Calu3 (cell line): ENCODE data around the gene FNDC7. TPM values are rescaled to one million over a fixed set of nuclear protein-coding genes. Genes with fewer than 3 reads are reported as not detected.
A peak's percentile ranks its signal among the peaks of the same experiment; 100 is the strongest.
"Not testable (repeated sequence)": the region's sequence is repeated elsewhere in the genome, so short reads cannot be mapped to it uniquely, and the experiment has no call there.

Experiments
- BruUV-seq: library from RNA; stranded (reverse); fragments of 400-500 nt; replicated peaks from 2 replicates; lab custom pipeline; 2021; lab: Mats Ljungman, UMichigan
- CTCF ChIA-PET: fragments of 300-600 bp; sonication (Branson Sonifier 250); formaldehyde crosslinking; loops from one replicate; lab custom pipeline; 2022; ENCODE audit warnings: antibody characterized with exemption; lab: Charles Lee
- DNase-seq: peaks from one replicate; pipeline ENCODE4 v3.0.0; 2022
- H3K27ac Mint-ChIP-seq: one replicate; pipeline ENCODE4 v1.8.0; 2022; ENCODE audit warnings: mixed read lengths; ENCODE audit not compliant: unreplicated experiment
- H3K27me3 Mint-ChIP-seq: one replicate; pipeline ENCODE4 v1.8.0; 2022; ENCODE audit warnings: mixed read lengths; ENCODE audit not compliant: unreplicated experiment
- H3K36me3 Mint-ChIP-seq: one replicate; pipeline ENCODE4 v1.8.0; 2022; ENCODE audit warnings: mild to moderate bottlenecking, moderate library complexity, mixed read lengths; ENCODE audit not compliant: insufficient read depth, unreplicated experiment
- H3K4me1 Mint-ChIP-seq: one replicate; pipeline ENCODE4 v1.8.0; 2022; ENCODE audit warnings: mild to moderate bottlenecking, low read depth, mixed read lengths; ENCODE audit not compliant: unreplicated experiment
- H3K4me3 Mint-ChIP-seq: one replicate; pipeline ENCODE4 v1.8.0; 2022; ENCODE audit warnings: mild to moderate bottlenecking, low read depth, moderate library complexity, mixed read lengths; ENCODE audit not compliant: unreplicated experiment
- H3K9me3 Mint-ChIP-seq: one replicate; pipeline ENCODE4 v1.8.0; 2022; ENCODE audit warnings: low read depth, mixed read lengths; ENCODE audit not compliant: unreplicated experiment
- CTCF ChIP-seq: fragments of 200-600 bp; IDR thresholded peaks from one replicate; pipeline ENCODE4 v1.8.0; 2022; ENCODE audit warnings: antibody characterized with exemption; ENCODE audit not compliant: unreplicated experiment
- intact Hi-C: fragments of 100-400 bp; cut with micrococcal nuclease; formaldehyde crosslinking; loops from one replicate; pipeline ENCODE4 v1.10.0; 2022; ENCODE audit not compliant: unreplicated experiment
- total RNA-seq: library from RNA; stranded (reverse); gene quantifications from 2 replicates; pipeline ENCODE4 v1.2.3, GENCODE V29; 2022

The FNDC7 gene
- total RNA-seq, 1 experiment from 2014 or later, result not detected

DNA sequence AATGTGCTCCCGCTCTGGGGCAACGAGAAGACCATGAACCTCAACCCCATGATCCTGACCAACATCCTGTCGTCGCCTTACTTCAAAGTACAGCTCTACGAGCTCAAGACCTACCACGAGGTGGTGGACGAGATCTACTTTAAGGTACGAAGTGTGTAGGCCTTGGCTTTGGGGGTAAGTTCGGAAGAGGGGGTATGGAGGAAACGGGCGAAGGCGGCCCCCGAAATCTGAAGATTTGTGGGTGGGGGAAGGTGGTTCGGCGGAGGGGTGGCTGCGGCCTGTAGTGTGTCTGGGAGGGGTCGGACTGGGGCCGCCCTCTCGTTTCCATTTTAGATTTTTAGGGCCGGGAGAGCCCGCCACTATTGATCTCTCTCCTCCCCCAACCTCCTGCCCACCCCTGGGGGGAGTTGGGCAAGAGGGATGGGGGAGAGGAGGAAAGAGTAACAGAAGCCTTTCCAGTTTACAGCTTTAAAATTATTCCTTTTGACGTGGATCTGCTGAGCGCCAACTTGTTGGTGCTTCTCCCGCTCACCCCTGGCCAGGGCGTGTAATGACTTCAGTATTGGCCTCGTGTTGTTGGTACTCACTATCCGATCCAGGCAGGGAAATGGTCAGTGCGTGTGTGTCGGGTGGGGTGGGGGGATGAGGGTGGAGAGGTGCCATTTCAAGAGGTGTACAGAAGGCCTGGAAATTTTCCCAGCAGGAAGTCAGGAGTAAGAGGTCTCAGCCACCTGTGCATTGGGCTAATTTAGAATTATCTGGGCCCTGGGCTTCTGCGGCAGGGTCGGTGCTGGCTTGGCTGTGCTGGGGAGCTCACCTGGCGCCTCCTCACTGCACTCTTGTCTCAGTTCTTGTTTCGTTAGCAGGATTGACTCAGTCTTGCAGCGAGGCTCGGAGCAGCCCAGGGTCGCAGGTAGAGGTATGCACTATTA is 19.7 kb upstream of the FNDC7 start:
- no peak for TF ChIP-seq CTCF
- Mint-ChIP-seq H3K27ac (peak overlapping the region; percentile 76), H3K4me1 (peaks cover 16% of the 10 kb centered on the region), H3K36me3 (peaks cover 54% of the 10 kb centered on the region), H3K9me3 (no peaks in the 10 kb centered on the region), H3K4me3 (peak overlapping the region; percentile 92), H3K27me3 (no peaks in the 10 kb centered on the region)
- intact Hi-C loops, result loop anchor here (2.0 to 10.0 kb wide), 2 partner anchors 54 to 202 kb away; partner anchors contain the start of gene STXBP3
- peak; percentile 36 for DNase-seq
- CTCF ChIA-PET, result interaction anchor here (0.7 to 1.8 kb wide), 4 partner anchors 12 to 665 kb away, joined by 3 to 6 read pairs (median 4); partner anchors contain the start of gene HENMT1
- BruUV-seq, result no TSS peak

DNA sequence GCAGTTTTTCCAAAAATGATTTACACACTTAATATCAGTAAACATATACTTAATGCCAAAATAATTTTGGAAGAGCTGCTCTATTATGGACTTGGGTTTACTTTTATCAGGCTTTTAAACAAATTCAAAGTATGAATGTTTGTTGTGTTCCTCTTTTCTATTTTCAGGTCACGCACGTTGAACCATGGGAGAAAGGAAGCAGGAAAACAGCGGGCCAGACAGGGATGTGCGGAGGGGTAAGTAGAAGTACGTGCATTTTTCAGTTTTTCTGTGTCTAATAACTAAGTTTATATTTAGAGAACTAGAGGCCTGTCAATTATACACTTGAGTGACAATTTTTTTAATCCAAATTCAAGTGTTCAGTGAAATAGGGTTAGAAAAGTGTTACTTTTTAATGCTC is 17.2 kb upstream of the FNDC7 start:
- Mint-ChIP-seq H3K9me3 (no peaks in the 10 kb centered on the region), H3K4me3 (no peak overlapping the region), H3K27me3 (no peaks in the 10 kb centered on the region), H3K27ac (no peak overlapping the region), H3K36me3 (peaks cover 72% of the 10 kb centered on the region), H3K4me1 (peaks cover 19% of the 10 kb centered on the region)
- BruUV-seq, result no TSS peak
- no peak for DNase-seq
- CTCF ChIA-PET, result no interaction called here
- intact Hi-C loops, result loop anchor here (10.0 kb wide), 1 partner anchor 199 kb away; no protein-coding TSS in a partner anchor
- TF ChIP-seq CTCF, result no peak

- TF ChIP-seq CTCF, result no peak
- DNase-seq, result no peak
- intact Hi-C loops, result loop anchor here (10.0 kb wide), 1 partner anchor 195 kb away; no protein-coding TSS in a partner anchor
- no peak overlapping the region for H3K27ac Mint-ChIP-seq
- no peaks in the 10 kb centered on the region for H3K27me3 Mint-ChIP-seq
- BruUV-seq, result TSS peak; percentile 12
- H3K4me1 Mint-ChIP-seq, result peaks cover 7% of the 10 kb centered on the region
- CTCF ChIA-PET, result no interaction called here
- peaks cover 53% of the 10 kb centered on the region for H3K36me3 Mint-ChIP-seq
- H3K9me3 Mint-ChIP-seq, result no peaks in the 10 kb centered on the region
- no peak overlapping the region for H3K4me3 Mint-ChIP-seq
Observed at GRCh38 chr1:108699375-108700332, 13.1 kb upstream of the FNDC7 start.

GRCh38 chr1:108701176-108701849 is 11.4 kb upstream of the FNDC7 start:
- H3K27me3 Mint-ChIP-seq, result no peaks in the 10 kb centered on the region
- BruUV-seq, result no TSS peak
- H3K4me1 Mint-ChIP-seq, result peaks cover 7% of the 10 kb centered on the region

DNA sequence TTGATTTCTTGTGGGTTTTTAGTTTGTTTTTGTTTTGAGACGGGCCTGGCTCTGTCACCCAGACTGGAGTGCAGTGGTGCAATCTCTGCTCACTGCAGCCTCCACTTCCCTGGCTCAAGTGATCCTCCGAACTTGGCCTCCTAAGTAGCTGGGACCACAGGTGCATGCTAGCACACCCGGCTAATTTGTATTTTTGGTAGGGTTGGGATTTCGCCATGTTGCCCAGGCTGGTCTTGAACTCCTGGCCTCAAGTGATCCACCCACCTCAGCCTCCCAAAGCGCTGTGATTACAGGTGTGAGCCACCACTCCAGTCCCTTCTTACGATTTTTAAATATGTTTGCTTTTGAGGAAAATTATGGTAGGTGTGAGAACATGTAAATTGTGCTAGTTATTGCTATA is 10.6 kb upstream of the FNDC7 start:
- H3K27ac Mint-ChIP-seq, H3K4me3 Mint-ChIP-seq, CTCF ChIA-PET, DNase-seq, BruUV-seq, H3K27me3 Mint-ChIP-seq, H3K9me3 Mint-ChIP-seq, H3K4me1 Mint-ChIP-seq, intact Hi-C loops: not testable (repeated sequence)
- peaks cover 39% of the 10 kb centered on the region for H3K36me3 Mint-ChIP-seq

More at GRCh38 chr1:108701176-108701849, 11.4 kb upstream of the FNDC7 start:
- CTCF ChIA-PET, result no interaction called here
- DNase-seq, result no peak
- no peak for TF ChIP-seq CTCF
- Mint-ChIP-seq H3K9me3 (no peaks in the 10 kb centered on the region), H3K4me3 (no peak overlapping the region), H3K27ac (no peak overlapping the region), H3K36me3 (peaks cover 46% of the 10 kb centered on the region)
- intact Hi-C loops, result no loop called here
